ENCODE data around the gene FBXO40.
"Not testable (repeated sequence)": the region's sequence is repeated elsewhere in the genome, so short reads cannot be mapped to it uniquely, and the experiment has no call there.

Gene FBXO40

GRCh38 chr3:121598564-121598963, 5.4 kb downstream of the FBXO40 start:
- ATAC-seq: no peak
- Mint-ChIP-seq H3K27me3 (no peaks in the 10 kb centered on the region), H3K36me3 (no peaks in the 10 kb centered on the region), H3K9me3 (no peaks in the 10 kb centered on the region), H3K4me1 (peaks cover 3% of the 10 kb centered on the region), H3K4me3 (no peak overlapping the region), H3K27ac (no peak overlapping the region)

- ATAC-seq, H3K4me3 Mint-ChIP-seq, H3K27ac Mint-ChIP-seq, H3K9me3 Mint-ChIP-seq, H3K36me3 Mint-ChIP-seq, H3K27me3 Mint-ChIP-seq, H3K4me1 Mint-ChIP-seq: not testable (repeated sequence)
These were observed 6.7 kb downstream of the FBXO40 start for GRCh38 chr3:121599900-121600299.

GRCh38 chr3:121601212-121601812, 8.1 kb downstream of the FBXO40 start:
- Mint-ChIP-seq H3K9me3 (no peaks in the 10 kb centered on the region), H3K27me3 (no peaks in the 10 kb centered on the region), H3K27ac (no peak overlapping the region), H3K4me3 (no peak overlapping the region), H3K36me3 (no peaks in the 10 kb centered on the region), H3K4me1 (no peaks in the 10 kb centered on the region)
- no peak for ATAC-seq

GRCh38 chr3:121604759-121605158, 11.6 kb downstream of the FBXO40 start:
- ATAC-seq: no peak
- H3K4me3 Mint-ChIP-seq: no peak overlapping the region
- H3K27me3 Mint-ChIP-seq: no peaks in the 10 kb centered on the region
- H3K27ac Mint-ChIP-seq: no peak overlapping the region
- no peaks in the 10 kb centered on the region for H3K36me3 Mint-ChIP-seq
- H3K4me1 Mint-ChIP-seq: no peaks in the 10 kb centered on the region
- H3K9me3 Mint-ChIP-seq: no peaks in the 10 kb centered on the region

DNA sequence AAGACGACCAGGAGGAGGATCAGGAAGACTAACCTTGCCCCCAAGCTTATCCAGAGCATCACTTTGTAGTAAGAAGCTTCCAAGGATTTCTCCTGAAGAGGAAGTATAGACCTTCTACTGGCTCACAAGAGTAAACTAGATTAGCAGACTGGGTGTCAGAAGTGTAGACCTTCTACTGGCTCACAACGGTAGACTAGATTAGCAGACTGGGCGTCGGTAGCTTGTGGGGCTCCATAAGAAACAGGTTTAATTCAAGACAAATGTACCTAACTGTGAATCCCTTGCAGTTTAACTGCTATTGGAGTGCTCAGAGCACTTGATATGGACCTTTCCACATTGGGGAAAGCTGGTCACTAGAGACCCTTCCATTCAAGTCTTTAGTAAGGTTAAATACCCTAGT, 12.9 kb downstream of the FBXO40 start:
- no peak overlapping the region for H3K27ac Mint-ChIP-seq
- no peaks in the 10 kb centered on the region for H3K27me3 Mint-ChIP-seq
- no peak overlapping the region for H3K4me3 Mint-ChIP-seq
- no peaks in the 10 kb centered on the region for H3K36me3 Mint-ChIP-seq
- ATAC-seq: no peak
- H3K4me1 Mint-ChIP-seq: no peaks in the 10 kb centered on the region
- no peaks in the 10 kb centered on the region for H3K9me3 Mint-ChIP-seq

GRCh38 chr3:121619691-121620090, 26.5 kb downstream of the FBXO40 start:
- H3K4me3 Mint-ChIP-seq: no peak overlapping the region
- no peaks in the 10 kb centered on the region for H3K36me3 Mint-ChIP-seq
- no peak overlapping the region for H3K27ac Mint-ChIP-seq
- H3K4me1 Mint-ChIP-seq: no peaks in the 10 kb centered on the region
- no peak for ATAC-seq
- no peaks in the 10 kb centered on the region for H3K27me3 Mint-ChIP-seq
- no peaks in the 10 kb centered on the region for H3K9me3 Mint-ChIP-seq

DNA sequence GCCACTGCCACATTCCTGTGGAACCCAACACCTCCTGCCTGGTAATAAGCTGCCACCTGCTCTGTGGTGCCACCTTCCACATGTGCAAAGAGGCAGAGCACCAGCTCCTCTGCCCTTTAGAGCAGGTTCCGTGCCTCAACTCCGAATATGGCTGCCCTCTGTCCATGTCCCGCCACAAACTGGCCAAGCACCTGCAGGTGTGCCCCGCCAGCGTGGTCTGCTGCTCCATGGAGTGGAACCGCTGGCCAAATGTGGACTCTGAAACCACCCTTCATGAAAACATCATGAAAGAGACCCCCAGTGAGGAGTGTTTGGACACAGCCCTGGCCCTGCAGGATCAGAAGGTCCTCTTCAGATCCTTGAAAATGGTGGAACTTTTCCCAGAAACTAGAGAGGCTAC, 28.3 kb downstream of the FBXO40 start:
- no peak for ATAC-seq
- H3K9me3 Mint-ChIP-seq: no peaks in the 10 kb centered on the region
- H3K4me3 Mint-ChIP-seq: no peak overlapping the region
- no peaks in the 10 kb centered on the region for H3K27me3 Mint-ChIP-seq
- H3K27ac Mint-ChIP-seq: no peak overlapping the region
- H3K4me1 Mint-ChIP-seq: no peaks in the 10 kb centered on the region
- no peaks in the 10 kb centered on the region for H3K36me3 Mint-ChIP-seq

- no peaks in the 10 kb centered on the region for H3K4me1 Mint-ChIP-seq
- H3K36me3 Mint-ChIP-seq: peaks cover 9% of the 10 kb centered on the region
- no peaks in the 10 kb centered on the region for H3K27me3 Mint-ChIP-seq
- no peaks in the 10 kb centered on the region for H3K9me3 Mint-ChIP-seq
- no peak overlapping the region for H3K27ac Mint-ChIP-seq
- no peak for ATAC-seq
- H3K4me3 Mint-ChIP-seq: no peak overlapping the region
These were observed 31.1 kb downstream of the FBXO40 start for GRCh38 chr3:121624147-121624899.

- H3K4me3 Mint-ChIP-seq: no peak overlapping the region
- no peak overlapping the region for H3K27ac Mint-ChIP-seq
- no peaks in the 10 kb centered on the region for H3K27me3 Mint-ChIP-seq
- H3K36me3 Mint-ChIP-seq: peaks cover 31% of the 10 kb centered on the region
- no peaks in the 10 kb centered on the region for H3K9me3 Mint-ChIP-seq
- no peak for ATAC-seq
- peaks cover 5% of the 10 kb centered on the region for H3K4me1 Mint-ChIP-seq
These were observed 33.3 kb downstream of the FBXO40 start for GRCh38 chr3:121626495-121626894.

DNA sequence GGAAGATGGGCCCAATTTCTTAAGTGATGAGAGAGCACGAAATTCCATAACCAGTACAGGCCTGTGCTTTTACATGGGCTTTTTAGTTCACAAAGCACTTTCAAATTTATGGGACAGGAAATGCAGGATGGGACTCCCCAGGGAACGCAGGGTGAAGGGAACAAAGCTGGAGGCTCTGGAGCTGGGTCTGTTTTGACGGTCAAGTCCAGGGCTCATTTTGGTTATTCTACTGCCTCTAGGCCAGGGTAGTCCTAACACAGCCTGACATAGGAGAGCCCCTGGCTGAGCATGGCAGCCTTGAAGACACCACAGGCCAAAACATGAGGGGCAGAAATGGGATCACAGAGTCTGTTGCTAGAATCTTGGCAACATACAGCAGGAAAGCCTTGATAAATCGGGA, 34.0 kb downstream of the FBXO40 start:
- H3K27ac Mint-ChIP-seq: peak overlapping the region; percentile 24
- H3K4me1 Mint-ChIP-seq: peaks cover 12% of the 10 kb centered on the region
- no peak for ATAC-seq
- no peaks in the 10 kb centered on the region for H3K9me3 Mint-ChIP-seq
- no peak overlapping the region for H3K4me3 Mint-ChIP-seq
- peaks cover 38% of the 10 kb centered on the region for H3K36me3 Mint-ChIP-seq
- H3K27me3 Mint-ChIP-seq: no peaks in the 10 kb centered on the region

- Mint-ChIP-seq H3K27ac (peak overlapping the region; percentile 24), H3K9me3 (no peaks in the 10 kb centered on the region)
- no peak for ATAC-seq
These were observed 34.4 kb downstream of the FBXO40 start for GRCh38 chr3:121627622-121628021.

GRCh38 chr3:121629601-121630000, 36.4 kb downstream of the FBXO40 start:
- peaks cover 62% of the 10 kb centered on the region for H3K36me3 Mint-ChIP-seq
- peaks cover 15% of the 10 kb centered on the region for H3K4me1 Mint-ChIP-seq
- ATAC-seq: peak; percentile 28
- no peaks in the 10 kb centered on the region for H3K9me3 Mint-ChIP-seq
- no peak overlapping the region for H3K27ac Mint-ChIP-seq
- no peak overlapping the region for H3K4me3 Mint-ChIP-seq
- no peaks in the 10 kb centered on the region for H3K27me3 Mint-ChIP-seq

More at GRCh38 chr3:121627622-121628021, 34.4 kb downstream of the FBXO40 start:
- peaks cover 15% of the 10 kb centered on the region for H3K4me1 Mint-ChIP-seq
- no peak overlapping the region for H3K4me3 Mint-ChIP-seq
- no peaks in the 10 kb centered on the region for H3K27me3 Mint-ChIP-seq
- H3K36me3 Mint-ChIP-seq: peaks cover 42% of the 10 kb centered on the region

DNA sequence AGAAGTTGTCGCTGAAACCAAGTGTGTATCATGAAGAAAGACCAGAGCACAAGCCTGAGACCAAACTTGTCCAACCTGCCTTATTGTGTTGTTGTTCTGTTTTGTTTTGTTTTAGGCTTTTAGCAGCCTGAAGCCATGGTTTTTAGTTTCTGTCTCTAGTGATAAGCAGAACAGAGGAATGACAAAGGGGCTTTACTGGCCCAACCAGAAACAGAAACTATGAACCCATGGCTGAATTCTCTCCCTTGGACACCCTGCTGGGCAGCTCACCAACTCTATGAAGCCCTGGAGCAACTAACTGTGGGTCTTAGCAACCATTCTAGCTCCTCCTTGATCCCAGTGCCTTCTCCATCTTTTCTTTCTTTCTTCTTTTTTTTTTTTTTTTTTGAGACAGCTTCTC, 37.2 kb downstream of the FBXO40 start:
- peaks cover 15% of the 10 kb centered on the region for H3K4me1 Mint-ChIP-seq
- H3K9me3 Mint-ChIP-seq: no peaks in the 10 kb centered on the region
- H3K36me3 Mint-ChIP-seq: peaks cover 69% of the 10 kb centered on the region
- H3K4me3 Mint-ChIP-seq: no peak overlapping the region
- no peak for ATAC-seq
- peak overlapping the region; percentile 82 for H3K27ac Mint-ChIP-seq
- H3K27me3 Mint-ChIP-seq: no peaks in the 10 kb centered on the region

- Mint-ChIP-seq H3K27me3 (no peaks in the 10 kb centered on the region), H3K4me3 (no peak overlapping the region), H3K27ac (peak overlapping the region; percentile 56), H3K36me3 (peaks cover 97% of the 10 kb centered on the region), H3K4me1 (peaks cover 31% of the 10 kb centered on the region), H3K9me3 (no peaks in the 10 kb centered on the region)
- peak; percentile 48 for ATAC-seq
These were observed 44.7 kb downstream of the FBXO40 start for GRCh38 chr3:121637922-121638321.

DNA sequence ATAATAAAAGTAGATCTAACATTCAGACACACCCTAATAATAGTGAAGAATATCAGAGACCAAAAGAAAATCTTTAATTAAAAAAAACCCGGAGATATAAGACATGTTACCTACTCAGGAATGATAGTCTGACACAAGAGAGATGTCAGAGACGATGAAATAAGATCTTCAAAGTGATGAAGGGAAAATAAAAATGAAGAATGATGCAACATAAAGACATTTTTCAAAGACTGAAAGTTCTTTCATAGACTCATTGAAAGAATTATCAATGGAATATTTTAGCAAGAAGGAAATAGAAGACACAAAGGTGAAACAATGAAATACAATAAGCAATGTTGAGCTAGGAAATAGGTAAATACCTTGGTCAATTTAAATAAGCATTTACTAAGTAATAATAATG, 47.9 kb downstream of the FBXO40 start:
- peak overlapping the region; percentile 62 for H3K27ac Mint-ChIP-seq
- H3K4me1 Mint-ChIP-seq: peaks cover 31% of the 10 kb centered on the region
- no peak for ATAC-seq
- no peaks in the 10 kb centered on the region for H3K27me3 Mint-ChIP-seq
- H3K9me3 Mint-ChIP-seq: no peaks in the 10 kb centered on the region
- peaks cover 89% of the 10 kb centered on the region for H3K36me3 Mint-ChIP-seq
- H3K4me3 Mint-ChIP-seq: no peak overlapping the region

DNA sequence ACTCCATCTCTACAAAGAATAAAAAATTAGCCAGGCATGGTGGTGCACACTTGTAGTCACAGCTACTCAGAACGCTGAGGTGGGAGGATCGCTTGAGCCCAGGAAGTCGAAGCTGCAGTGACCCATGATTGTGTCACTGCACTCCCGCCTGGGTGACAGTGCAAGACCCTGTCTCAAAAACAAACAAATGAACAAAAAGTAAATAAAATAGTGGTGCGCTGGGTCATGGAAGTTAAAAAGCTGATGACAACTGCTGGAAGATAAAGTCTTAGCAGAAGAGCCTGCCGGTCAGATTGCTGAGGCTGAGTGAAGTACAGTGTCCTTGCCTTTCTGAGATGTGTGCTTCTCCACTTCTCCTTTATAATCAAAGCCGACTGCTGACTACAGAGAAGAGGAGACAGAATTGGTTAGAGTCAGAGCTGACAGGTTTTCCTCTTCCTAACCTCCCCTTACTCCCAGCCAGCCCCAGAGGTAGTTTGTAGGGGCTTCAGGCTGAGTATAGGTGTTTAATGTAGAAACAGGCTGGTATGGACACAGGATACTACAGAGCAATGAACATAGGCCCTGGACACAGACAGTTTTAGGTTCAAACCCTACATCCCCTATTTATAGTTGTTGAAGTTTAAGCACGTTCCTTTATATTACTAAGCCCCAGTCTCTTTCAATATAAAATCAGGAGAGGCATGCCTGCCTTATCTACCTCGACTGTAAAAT, 49.6 kb downstream of the FBXO40 start:
- no peaks in the 10 kb centered on the region for H3K9me3 Mint-ChIP-seq
- no peak overlapping the region for H3K27ac Mint-ChIP-seq
- no peak for ATAC-seq
- H3K27me3 Mint-ChIP-seq: no peaks in the 10 kb centered on the region
- H3K4me1 Mint-ChIP-seq: peaks cover 20% of the 10 kb centered on the region
- peaks cover 81% of the 10 kb centered on the region for H3K36me3 Mint-ChIP-seq
- H3K4me3 Mint-ChIP-seq: no peak overlapping the region
